HG03378 (cell line): ENCODE results near the gene RGPD4.
"Not testable (repeated sequence)": the region's sequence is repeated elsewhere in the genome, so short reads cannot be mapped to it uniquely, and the experiment has no call there.

Experiments
- ATAC-seq: cut with Tn5 transposase; IDR thresholded peaks from one replicate; pipeline ENCODE4 v1.9.1; 2021; ENCODE audit warnings: mild to moderate bottlenecking, moderate library complexity; ENCODE audit not compliant: unreplicated experiment

Gene RGPD4

GRCh38 chr2:107826749-107827148 lies at the start of gene RGPD4:
Gene RGPD4 (plus strand): TSS chr2:107826892. CDS start chr2:107827014, 122 bp downstream.
- ATAC-seq = not testable (repeated sequence)

- no peak for ATAC-seq
Measured at GRCh38 chr2:107777974-107778373, 48.7 kb upstream of the RGPD4 start.

GRCh38 chr2:107785756-107786155 lies 40.9 kb upstream of the RGPD4 start:
- no peak for ATAC-seq

GRCh38 chr2:107790837-107791236 lies 35.9 kb upstream of the RGPD4 start:
- ATAC-seq = no peak

- no peak for ATAC-seq
Measured at GRCh38 chr2:107801498-107801897, 25.2 kb upstream of the RGPD4 start.

- ATAC-seq = no peak
Measured at GRCh38 chr2:107804608-107805498, 21.8 kb upstream of the RGPD4 start.

GRCh38 chr2:107806901-107807300 lies 19.8 kb upstream of the RGPD4 start:
- no peak for ATAC-seq

GRCh38 chr2:107807988-107808387 lies 18.7 kb upstream of the RGPD4 start:
- no peak for ATAC-seq

GRCh38 chr2:107808959-107809358 lies 17.7 kb upstream of the RGPD4 start:
- ATAC-seq = no peak

- no peak for ATAC-seq
Measured at GRCh38 chr2:107809835-107810234, 16.9 kb upstream of the RGPD4 start.

- ATAC-seq = no peak
Measured at GRCh38 chr2:107810734-107811133, 16.0 kb upstream of the RGPD4 start.

GRCh38 chr2:107811411-107811810 lies 15.3 kb upstream of the RGPD4 start:
- ATAC-seq = no peak

GRCh38 chr2:107812006-107812405 lies 14.7 kb upstream of the RGPD4 start:
- no peak for ATAC-seq

GRCh38 chr2:107817378-107817777 lies 9.3 kb upstream of the RGPD4 start:
- ATAC-seq = no peak

- ATAC-seq = no peak
Measured at GRCh38 chr2:107822302-107822701, 4.4 kb upstream of the RGPD4 start.

GRCh38 chr2:107824451-107825205 lies 2.1 kb upstream of the RGPD4 start:
- ATAC-seq = no peak

- no peak for ATAC-seq
Measured at GRCh38 chr2:107825206-107825563, 1.5 kb upstream of the RGPD4 start.

GRCh38 chr2:107829514-107829913 lies 2.8 kb downstream of the RGPD4 start:
- not testable (repeated sequence) for ATAC-seq

- not testable (repeated sequence) for ATAC-seq
Measured at GRCh38 chr2:107833152-107833551, 6.5 kb downstream of the RGPD4 start.

- not testable (repeated sequence) for ATAC-seq
Measured at GRCh38 chr2:107833618-107834017, 6.9 kb downstream of the RGPD4 start.

- ATAC-seq = not testable (repeated sequence)
Measured at GRCh38 chr2:107916121-107916520, 89.4 kb downstream of the RGPD4 start.
